ENCODE results near the gene IFT52. TPM values are rescaled to one million over a fixed set of nuclear protein-coding genes. Genes with fewer than 3 reads are reported as not detected.

Gene IFT52
- total RNA-seq, 1 donor from 2014 or later, result 55.4 TPM

DNA sequence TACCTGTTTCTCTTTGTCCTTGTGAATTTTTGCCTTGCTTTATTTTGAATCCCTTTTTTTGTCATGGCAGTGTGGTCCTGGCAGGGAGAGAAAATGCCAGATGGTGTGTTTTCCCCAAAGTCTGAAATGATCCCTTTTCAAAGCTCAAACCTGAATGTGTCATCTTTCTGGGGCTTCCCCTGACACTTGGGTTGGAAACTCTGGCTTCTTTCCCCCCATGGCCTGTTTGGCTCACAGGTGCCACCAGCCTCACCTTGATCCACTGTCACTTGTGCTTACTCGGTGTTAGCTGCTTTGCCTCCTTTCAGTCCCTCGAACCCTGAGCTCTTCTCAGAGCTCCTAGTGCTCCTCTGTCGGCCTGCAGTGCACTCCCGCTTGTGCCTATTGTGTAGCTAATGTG lies 98.4 kb downstream of the IFT52 start:
- no peak for DNase-seq (ENCODE audit: low spot score)

DNA sequence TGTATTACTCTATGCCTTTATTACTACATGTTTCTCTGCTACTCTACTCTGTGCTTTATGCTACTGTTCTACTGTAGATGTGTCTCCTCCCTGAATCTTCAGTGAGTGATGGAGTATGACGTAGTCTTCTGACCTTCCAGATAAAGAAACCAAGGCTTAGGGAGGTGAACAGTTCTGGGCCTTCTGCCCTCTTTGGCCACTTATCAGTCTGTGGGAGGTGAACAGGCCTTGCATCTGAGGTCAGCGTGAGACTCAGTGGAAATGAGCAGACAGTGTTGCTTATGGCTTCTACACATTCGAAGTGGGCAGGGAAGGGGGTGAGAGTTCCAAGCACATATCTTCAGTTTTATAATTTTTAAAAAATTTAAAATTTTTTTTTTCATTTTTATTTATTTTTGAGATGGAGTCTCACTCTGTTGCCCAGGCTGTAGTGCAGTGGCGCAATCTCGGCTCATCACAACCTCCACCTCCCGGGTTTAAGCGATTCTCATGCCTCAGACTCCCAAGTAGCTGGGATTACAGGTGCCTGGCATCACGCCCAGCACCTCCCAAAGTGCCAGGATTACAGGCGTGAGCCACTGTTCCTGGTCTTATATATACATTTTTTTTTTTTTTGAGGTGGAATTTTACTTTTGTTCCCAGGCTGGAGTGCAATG lies 100.3 kb downstream of the IFT52 start:
- no peak for DNase-seq (ENCODE audit: low spot score)

DNA sequence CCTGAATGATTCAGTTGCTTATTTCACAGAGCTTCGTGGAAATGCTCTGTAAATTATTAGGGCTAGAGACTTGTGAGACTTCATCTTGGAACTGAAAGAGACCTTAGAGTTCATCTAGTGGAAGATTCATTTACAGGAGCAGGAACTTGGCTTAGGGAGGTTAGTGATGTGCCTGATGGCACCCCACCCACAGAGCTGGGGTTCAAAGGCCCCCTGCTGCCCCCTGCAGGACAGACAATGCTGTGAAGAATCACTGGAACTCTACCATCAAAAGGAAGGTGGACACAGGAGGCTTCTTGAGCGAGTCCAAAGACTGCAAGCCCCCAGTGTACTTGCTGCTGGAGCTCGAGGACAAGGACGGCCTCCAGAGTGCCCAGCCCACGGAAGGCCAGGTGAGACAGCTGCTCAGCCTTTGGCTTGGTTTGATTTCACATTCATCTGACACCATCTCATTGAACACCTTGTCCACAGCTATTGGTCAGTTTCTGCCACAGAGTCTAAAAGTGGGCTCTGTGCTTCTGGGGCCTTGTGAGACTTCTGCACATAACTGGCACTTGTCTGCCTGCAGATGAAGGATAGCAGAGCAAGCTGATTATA lies 101.3 kb downstream of the IFT52 start:
- DNase-seq (ENCODE audit: low spot score), result peak; percentile 9

DNA sequence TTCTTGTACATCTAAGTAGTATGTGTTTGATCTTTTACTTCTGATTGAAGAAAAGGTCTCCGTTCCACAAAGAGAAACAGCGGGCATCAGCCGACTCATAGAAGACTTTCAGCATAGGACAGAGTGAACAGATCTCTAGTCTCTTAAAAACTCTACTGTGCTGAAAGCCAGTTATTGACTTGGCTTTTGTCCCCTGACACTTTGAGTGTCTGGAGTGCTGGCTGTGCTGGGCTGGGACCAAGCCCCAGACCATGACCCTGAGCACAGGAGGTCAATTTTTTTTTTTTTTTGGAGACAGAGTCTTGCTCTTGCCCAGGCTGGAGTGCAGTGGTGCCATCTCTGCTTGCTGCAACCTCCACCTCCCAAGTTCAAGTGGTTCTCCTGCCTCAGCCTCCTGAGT lies 104.0 kb downstream of the IFT52 start:
- DNase-seq (ENCODE audit: low spot score), result no peak

DNA sequence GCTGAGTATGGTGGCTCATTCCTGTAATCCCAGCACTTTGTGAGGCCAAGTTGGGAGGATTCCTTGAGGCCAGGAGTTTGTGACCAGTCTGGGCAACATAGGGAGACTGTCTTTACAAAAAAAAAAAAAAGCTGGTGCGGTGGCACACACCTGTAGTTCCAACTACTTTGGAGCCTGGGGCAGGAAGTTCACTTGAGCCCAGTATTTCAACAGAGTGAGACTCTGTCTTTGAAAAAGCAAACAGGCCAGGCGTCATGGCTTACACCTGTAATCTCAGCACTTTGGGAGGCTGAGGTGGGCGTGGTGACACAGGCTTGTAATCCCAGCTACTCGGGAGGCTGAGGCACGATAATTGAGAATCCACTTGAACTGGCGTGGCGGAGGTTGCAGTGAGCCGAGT lies 104.8 kb downstream of the IFT52 start:
- no peak for DNase-seq (ENCODE audit: low spot score)

Other genes starting within 250 kb of the IFT52 start
- 30.1 TPM for gene SRSF6, start 133.0 kb upstream of the IFT52 start, total RNA-seq (ENCODE audit: insufficient read depth, low replicate concordance)
- gene L3MBTL1, start 83.2 kb upstream of the IFT52 start, total RNA-seq (ENCODE audit: insufficient read depth, low replicate concordance), result 11.3 TPM
- gene SGK2, start 31.9 kb upstream of the IFT52 start, total RNA-seq (ENCODE audit: insufficient read depth, low replicate concordance), result not detected
- 0.24 TPM for gene MYBL2, start 76.2 kb downstream of the IFT52 start, total RNA-seq (ENCODE audit: insufficient read depth, low replicate concordance)
- not detected for gene GTSF1L, start 136.1 kb downstream of the IFT52 start, total RNA-seq (ENCODE audit: insufficient read depth, low replicate concordance)

All from umbilical cord (tissue), 2 donors.